GM18867 (cell line): ENCODE measurements around the gene LMOD3.
A peak's percentile ranks its signal among the peaks of the same experiment; 100 is the strongest.

Experiments
- ATAC-seq: cut with Tn5 transposase; IDR thresholded peaks from one replicate; pipeline ENCODE4 v1.9.1; 2021; ENCODE audit warnings: mild to moderate bottlenecking, moderate library complexity; ENCODE audit not compliant: unreplicated experiment

LMOD3 gene

DNA sequence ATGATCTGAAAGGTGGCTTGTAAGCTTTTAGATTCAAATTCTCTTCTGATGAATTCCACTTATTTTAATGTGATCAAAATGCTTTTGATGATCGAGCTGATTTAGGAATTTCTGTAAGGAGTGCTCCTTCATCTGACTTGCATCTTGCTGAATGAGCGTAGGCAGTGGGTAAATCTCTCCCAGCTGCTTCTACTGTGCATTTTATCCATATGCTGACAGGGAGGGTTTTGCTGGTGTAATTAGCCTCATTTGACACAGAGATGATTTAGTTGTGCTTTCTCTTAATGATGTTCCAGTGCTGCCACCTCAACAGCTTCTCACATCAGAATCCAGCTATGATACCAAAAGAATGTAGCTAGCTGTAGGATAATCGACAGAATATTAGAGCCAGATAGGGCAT is 3.8 kb upstream of the LMOD3 start:
- no peak for ATAC-seq

DNA sequence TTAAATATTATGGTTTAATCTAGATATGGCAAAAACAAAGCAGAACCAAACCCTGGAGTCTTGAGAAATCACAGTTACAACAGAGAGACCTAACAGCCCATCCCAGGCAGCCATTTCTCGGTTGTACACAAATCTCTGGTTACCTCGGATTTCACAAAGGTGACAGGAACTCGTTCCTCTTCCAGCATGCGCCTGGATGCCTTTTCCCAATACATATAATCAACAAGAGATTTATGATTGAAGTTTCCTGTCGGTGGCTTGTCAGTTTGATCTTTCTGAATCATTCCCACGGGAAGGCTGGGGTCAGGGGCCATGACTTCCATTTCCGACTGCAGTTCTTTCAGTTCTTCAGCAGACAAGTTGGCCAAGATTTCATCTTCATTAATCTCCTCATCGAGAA is 445 bp downstream of the LMOD3 start:
- no peak for ATAC-seq

DNA sequence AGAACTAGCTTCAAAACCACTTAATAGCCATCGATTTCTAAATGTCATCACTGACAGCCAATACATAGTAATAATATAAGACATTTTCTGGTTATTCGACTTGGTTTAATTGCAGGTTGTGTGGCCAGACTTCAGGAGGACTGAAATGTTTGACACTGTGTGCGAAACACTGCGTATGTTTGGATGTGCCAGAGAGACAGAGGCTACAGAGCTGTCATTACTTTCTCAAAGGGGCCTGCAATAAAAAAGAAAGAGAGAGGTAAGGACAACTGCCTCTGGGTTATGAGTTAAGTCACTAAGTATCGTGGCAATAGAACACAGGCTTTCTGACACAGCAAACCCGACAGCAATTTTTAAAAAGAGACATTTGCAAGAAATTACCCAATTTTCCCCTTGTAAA is 882 bp downstream of the LMOD3 start:
- no peak for ATAC-seq

DNA sequence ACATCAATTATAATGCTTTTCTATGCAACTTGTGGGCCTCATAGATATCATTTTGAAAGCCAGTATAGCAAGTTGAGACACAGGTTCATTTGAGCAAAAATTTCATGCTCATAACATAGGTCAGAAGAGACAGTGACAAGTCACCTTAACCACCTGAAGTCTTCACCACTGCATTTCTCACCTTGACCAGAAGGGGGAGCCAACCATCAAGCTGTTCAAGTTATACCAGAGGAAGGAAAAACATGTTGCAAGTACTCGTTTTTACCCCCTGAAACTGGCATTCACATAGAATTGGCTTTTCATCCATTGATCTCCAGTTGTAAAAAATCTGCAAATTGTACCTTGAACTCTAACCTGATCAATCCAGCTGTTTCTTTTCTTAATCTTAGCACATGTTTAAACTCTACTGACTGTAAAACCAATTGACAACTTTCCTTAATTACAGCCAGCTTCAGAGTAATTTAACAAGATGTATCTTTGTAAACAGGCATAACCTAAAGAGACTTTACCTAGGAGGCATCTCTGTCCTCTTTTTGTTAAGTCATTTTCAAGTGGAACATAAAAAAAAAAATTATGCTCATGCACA is 1.4 kb downstream of the LMOD3 start:
- ATAC-seq = peak; percentile 89

DNA sequence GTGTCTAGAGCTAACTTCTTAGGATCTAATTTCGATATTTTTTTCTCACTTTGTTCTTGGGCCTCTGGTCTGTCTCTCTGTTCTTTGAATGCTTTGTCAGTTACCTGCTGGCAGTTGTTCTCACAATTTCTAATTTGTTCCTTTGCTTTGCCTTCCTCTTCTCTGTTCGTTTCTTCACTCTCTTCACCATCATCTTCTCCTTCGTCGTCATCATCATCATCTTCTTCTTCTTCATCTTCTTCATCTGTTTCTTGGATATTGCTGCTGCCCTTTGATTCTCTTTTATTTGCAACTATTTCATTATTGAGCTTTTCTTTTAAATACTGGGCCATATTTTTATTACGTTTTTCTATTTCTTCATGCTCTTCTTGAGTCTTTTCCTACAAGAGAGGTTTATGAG is 2.7 kb downstream of the LMOD3 start:
- no peak for ATAC-seq

DNA sequence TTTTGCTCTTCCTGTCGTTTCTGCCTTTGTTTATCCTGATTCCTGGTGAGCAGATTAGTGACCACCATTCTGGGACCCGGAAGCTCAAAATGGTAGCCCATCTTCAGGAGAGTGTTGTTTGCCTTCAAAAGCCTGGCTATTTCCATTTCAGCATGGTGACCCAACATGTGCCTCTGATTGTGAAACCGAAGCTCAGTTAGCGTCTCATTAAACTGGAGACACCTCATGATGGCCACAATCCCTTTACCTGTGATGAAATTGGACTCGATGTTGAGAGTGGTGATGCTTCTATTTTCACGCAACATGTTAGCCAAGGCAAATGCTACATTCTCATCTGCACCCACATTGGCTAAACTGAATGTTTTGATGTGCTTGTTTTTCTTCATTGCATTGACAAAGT is 3.3 kb downstream of the LMOD3 start:
- ATAC-seq = no peak

DNA sequence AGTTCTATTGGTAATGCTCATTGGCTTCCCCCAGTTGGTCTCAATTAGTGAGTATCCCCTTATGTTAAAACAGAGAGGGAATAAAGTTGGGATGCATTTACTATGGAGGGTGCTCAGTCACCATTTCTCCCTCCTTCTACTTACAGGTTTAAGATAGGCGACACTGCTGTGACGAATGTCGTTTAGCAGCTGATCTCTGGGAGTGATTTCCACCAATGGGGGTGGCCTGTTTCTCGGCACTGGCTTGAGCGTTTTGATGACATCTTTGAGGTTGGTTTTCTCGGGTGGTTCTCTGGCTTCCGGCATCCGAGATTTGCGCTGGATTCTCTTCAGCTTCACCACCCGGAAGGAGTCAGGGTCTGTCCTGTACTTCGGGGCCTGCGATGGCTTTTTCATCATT is 3.8 kb downstream of the LMOD3 start:
- no peak for ATAC-seq

DNA sequence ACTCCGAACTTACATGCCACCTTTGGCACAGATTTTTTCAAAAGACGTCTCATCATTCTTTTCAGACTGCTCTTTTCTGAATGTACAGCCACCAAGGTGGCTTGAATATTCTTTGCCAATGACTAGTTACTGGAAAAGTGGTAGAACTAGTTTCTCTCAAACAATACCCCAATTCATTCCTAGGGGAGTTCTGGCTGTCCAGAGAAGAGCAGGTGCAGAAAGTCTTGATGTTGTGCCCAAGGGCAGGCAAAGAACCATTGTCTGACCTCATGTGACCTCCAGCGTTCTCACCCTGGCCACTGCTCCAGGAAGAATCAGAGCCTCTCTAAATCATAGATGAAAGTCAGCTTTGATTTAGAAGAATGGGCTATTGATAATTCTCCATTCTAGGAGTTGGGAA is 5.5 kb downstream of the LMOD3 start:
- ATAC-seq = no peak

DNA sequence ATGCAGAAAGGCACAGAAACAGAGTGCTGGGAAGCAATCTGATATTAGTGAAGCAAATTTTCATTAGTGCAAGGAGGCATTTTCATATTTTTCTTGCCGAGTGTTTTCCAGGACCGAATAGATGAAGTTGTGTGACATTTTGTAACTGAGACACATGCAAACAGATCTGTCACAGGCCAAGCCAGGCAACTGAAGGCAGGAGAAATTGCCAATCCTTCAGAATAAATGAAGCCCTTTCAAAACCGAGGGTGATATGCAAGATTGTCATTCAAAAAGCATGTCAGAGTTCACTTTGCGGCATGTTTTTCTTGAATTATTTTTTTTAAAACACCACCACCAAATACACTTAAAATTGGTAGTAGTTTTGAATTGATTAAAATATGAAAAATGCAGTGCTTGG is 6.2 kb downstream of the LMOD3 start:
- ATAC-seq = no peak

DNA sequence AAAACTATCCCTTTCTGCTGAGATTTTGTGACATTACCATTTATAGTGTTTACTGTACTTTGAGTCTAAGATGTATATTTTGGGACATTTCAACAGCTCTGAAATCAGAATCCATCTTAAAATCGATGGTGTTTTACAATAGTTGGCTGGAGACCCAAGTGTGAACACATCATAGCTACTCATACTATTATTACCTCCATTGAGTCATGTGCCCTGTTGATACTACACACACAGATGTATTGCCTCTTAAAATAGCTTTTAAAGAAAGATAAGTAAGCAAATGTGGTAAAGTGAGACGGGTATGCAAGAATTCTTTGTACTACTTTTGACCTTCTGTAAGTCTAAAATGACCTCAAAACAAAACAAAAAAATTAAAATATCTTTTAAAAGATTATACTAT is 6.7 kb downstream of the LMOD3 start:
- no peak for ATAC-seq

DNA sequence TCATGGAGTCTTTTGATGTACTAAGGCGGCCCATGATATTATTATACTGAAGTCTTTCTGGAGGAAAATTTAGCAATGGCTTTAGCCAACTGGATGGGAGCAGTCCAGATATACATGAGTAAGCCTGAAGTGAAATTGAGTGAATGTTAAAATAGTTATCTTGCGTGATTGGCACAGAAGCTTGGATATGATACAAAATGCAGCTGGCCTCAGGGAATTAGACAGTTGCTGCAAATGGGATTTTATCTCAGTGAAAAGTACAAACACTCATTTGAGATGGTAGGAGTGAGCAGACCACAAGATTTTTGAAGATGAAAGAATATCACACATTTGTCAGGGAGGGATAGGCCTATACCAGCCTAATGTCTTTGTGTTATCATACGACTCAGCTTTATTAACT is 8.9 kb downstream of the LMOD3 start:
- no peak for ATAC-seq

DNA sequence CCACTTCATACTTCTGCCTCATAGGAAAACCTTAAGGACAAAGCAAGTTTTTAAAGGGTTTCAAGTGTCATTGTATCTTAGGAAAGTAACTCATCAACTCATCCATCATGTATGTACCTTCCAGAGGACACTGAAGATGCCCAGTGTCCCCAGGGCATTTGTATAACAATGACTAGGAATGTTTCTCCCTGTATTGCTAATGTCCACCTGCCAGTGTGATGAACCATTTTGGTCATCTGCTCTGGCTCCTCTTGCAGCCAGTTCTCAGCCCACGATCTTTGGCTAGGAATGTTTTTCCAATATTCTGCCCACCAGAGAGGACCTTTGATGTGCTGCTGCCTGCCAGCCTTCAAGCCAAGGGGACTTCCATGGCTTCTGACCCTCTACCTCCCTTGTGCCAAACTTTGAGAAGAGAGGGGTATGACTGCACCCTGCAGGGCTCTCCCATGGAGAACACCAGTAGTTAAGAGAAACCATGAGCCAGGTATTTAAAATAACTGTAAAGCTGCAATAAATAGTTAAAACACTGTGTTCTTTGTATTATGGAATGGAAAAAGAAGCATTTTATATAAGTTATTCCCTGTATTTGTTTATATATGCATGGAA is 11.4 kb downstream of the LMOD3 start:
- no peak for ATAC-seq

DNA sequence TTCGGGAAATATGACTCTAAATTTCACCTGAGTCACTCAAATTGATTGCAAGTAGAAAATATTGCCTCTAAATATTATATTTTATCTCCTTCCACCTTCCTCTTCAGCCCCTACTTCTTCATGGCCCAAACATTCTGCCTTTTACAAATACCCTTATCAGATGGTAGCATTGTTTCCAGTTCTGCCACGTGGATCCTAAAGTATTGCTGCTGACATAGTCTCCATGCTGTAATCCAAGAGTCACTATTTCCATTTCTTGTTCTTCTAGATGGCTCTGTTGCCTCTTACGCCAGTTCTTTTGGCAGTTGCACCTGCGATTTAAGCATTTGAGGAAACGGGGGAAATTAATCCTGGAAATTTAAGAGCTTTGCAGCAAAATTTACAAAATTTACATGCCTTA is 13.6 kb downstream of the LMOD3 start:
- ATAC-seq = no peak

DNA sequence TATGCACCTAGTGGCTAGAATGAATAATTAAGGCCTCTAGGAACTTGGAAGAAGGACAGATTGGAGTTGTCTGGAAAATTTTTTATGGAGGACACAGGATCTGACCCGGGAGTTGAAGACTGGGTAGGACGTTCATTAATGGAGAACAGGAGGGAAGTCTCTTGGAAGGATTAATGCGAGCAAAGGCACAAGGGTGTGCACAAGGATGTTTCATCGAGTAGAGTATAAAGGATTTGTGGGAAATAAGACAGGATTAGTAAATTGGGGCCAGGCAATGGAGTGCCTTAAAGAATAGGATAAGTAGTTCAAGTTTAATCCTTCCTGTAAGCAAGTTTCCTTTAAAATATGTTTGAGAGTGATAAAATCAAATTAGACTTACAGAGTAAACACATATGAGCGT is 14.6 kb downstream of the LMOD3 start:
- no peak for ATAC-seq

DNA sequence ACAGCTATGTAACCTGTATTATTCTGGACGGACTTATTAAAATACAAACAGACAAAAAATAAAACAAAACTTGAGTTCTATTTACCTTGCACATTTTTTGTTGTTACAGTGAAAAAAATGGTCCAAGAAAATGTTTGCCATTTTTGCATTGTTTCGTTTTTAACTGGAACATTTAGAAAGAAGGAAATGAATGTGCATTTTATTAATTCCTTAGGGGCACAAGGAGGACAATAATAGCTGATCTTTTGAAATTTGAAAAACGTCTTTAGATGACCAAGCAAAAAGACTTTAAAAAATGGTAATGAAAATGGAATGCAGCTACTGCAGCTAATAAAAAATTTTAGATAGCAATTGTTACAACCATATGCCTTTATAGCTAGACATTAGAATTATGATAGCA is 17.1 kb downstream of the LMOD3 start:
- ATAC-seq = no peak

DNA sequence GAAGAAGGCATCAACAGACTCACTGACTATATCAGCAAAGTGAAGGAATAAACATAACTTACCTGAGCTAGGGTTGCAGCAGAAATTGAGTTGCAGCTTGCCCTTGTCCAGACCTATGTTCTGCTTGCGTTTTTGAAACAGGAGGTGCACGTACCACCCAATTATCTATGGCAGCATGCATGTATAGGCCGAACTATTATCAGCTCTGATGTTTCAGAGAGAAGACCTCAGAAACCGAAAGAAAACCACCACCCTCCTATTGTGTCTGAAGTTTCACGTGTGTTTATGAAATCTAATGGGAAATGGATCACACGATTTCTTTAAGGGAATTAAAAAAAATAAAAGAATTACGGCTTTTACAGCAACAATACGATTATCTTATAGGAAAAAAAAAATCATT is 17.8 kb downstream of the LMOD3 start:
- ATAC-seq = no peak

DNA sequence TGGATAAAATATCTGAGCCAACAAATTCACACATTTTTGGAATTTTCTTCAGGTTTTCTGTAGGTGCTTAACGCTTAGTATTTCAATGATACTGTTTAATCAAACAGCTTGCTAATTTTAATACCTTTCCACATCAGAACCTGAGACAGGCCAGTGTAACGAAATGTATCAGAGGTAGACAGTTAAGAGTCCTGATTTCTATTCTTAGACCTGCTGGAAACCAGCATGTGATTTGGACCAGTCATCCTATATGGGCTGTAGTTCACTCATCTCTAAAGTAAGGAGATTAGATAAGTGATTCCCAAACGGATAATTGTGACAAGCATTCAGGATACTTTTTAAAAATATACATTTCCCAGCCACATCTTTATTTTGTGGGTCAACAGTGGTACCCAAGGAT is 19.3 kb downstream of the LMOD3 start:
- ATAC-seq = no peak

DNA sequence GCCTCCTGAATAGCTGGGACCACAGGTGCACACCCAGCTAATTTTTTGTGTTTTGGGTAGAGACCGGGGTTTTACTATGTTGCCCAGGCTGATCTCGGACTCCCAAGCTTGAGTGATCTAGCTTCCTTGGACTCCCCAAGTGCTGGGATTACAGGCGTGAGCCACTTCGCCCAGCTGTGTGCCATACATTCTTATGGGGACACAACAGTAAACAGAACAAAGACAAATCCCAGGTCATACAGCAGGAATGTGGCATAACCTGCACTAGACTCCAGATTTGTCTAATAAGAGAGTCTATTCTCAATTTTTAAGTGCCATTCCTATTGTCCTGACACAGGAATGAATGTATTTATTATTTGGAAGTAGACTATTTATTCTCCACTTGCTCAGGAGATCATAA is 20.0 kb downstream of the LMOD3 start:
- no peak for ATAC-seq

DNA sequence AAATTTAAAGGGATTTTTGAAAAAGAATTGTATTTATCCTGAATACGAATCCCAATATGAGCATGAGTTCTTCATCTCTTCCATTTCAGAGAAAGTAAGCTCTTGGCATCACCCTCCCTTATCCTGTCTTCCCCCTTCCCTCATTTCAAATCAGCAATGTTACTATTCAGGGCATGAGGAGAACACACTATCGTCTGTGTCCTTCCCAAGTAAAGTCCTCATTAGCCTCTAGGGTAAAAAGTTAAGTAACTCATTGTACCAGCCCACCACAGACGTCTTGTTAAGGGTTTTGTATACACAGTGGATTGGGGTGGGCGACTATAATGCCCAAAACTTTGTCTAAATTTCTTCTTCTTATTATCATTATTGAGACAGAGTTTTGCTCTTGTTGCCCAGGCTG is 22.8 kb downstream of the LMOD3 start:
- no peak for ATAC-seq

DNA sequence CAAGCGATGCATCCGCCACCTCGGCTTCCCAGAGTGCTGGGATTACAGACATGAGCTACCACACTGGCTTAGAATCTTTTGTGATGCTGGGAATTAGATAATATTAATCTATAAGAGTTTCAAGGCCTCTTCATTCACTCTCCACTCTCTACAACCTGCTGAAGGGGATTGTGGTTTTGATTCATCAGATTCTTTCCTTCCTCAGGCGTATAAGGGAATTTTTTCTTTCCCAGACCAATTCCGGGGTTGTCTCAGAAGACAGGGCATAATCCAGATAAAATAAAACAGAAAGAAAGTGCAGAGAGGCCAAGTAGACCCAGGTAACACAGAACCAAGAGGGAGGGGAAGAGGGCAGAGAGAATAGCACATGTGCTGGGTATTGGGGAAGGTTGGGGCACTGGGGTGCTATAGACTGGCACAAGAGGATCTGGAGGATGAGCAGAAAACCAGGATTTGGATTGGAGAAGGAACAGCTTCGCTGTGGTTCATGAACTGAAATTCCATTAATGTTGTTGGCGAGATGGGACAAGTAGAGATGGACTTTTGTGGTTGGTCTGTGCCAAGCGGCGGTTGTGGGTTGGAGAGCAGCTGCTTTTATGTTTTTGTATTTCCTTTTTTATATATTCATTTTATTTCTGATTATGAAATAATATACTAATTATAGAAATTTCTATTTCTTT is 24.8 kb downstream of the LMOD3 start:
- no peak for ATAC-seq

DNA sequence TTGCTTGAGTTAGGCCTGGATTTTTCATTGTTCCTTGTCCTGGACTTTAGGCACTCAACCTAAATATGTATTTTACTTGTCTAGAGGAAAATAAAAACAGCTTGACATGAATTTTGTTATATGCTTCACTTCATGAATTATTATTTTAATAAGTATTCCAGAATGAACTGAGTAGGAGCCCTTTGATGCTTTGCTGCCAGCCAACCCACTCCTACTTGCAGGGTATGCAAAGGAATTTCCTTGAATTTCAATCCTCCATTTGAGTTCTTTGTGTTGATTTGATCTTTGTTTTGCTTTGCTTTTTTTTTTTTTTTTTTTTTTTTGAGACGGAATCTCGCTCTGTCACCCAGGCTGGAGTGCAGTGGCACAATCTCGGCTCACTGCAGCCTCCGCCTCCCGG is 26.1 kb downstream of the LMOD3 start:
- no peak for ATAC-seq

DNA sequence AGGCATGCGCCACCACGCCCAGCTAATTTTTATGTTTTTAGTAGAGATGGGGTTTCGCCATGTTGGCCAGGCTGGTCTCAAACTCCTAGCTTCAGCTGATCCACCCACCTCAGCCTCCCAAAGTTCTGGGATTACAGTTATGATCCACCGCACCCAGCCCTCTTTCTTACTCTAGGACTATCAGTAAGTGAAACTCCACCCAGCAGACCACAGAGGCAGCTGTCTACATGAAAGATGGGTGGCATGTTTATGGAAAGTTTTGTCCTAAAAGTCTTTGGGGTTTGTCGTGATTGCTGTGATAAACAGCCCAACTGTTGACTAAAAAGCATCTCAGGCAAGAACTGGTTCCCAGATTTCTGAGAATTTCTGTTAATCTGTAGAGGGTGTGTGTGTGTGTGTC is 26.8 kb downstream of the LMOD3 start:
- ATAC-seq = peak; percentile 30
